HUES48 (cell line): ENCODE results near the gene GRPEL2.

Experiments used
- H3K27ac ChIP-seq: one replicate; pipeline ENCODE4 v1.7.0; 2013; ENCODE audit warnings: low read depth, low read length, inconsistent platforms
- H3K27me3 ChIP-seq: 2 replicates; pipeline ENCODE4 v1.6.1; 2013; ENCODE audit warnings: mild to moderate bottlenecking, low read length; ENCODE audit not compliant: control insufficient read depth, insufficient read depth
- H3K36me3 ChIP-seq: 2 replicates; pipeline ENCODE4 v1.6.1; 2013; ENCODE audit warnings: low read length; ENCODE audit not compliant: control insufficient read depth, insufficient read depth
- H3K4me1 ChIP-seq: 2 replicates; pipeline ENCODE4 v1.6.1; 2013; ENCODE audit warnings: mild to moderate bottlenecking, low read length; ENCODE audit not compliant: control insufficient read depth, insufficient read depth
- H3K4me3 ChIP-seq: 2 replicates; pipeline ENCODE4 v1.5.1; 2013; ENCODE audit warnings: mild to moderate bottlenecking, low read depth, low read length
- H3K9ac ChIP-seq: 2 replicates; pipeline ENCODE4 v1.6.1; 2013; ENCODE audit warnings: mild to moderate bottlenecking, low read depth, low read length, moderate library complexity
- H3K9me3 ChIP-seq: 2 replicates; pipeline ENCODE4 v1.6.1; 2013; ENCODE audit warnings: low read length; ENCODE audit not compliant: control insufficient read depth, insufficient read depth

The GRPEL2 gene, protein sequence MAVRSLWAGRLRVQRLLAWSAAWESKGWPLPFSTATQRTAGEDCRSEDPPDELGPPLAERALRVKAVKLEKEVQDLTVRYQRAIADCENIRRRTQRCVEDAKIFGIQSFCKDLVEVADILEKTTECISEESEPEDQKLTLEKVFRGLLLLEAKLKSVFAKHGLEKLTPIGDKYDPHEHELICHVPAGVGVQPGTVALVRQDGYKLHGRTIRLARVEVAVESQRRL

DNA sequence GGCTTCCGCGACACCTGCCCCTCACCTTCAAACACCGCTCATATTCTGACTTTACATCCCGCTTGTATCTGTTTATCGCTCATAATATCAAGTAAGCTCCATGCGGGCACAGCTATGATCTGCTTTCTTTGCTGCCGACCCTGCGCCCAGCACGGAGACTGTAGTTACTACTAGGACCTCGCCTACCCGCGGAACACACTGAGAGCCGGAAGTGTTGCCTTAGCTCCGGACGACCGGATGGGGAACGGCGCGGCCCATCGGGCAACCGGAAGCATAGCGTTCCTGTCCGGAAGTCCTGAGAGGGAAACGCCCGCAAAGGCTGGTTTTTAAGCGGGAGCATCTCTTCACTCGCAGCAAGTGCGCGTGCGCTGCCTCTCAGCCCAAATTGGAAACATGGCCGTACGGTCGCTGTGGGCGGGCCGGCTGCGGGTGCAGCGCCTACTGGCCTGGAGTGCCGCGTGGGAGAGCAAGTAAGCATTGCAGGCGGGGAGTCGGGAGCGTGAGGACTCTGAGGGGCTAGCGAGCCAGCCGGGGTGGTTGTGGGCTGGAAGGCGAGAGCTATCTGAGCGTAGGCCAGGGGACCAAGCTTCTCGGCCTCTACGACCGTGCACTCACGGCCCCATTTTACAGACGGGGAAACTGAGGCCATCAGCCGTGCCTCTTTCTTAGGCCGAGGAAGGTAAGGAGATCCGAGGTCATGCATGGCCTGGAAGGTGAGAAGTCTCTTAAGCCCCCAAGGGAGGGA lies at the start of gene GRPEL2:
Gene GRPEL2 (plus strand): TSS at position 353 of the 745 bp plus-strand sequence. CDS start 41 bp downstream, at position 394.
- Histone ChIP-seq H3K4me3 (peak within 1 kb of the TSS; percentile 99), H3K36me3 (peaks cover 34% of the 10 kb centered on the region), H3K9me3 (no peaks in the 10 kb centered on the region), H3K9ac (peak within 1 kb of the TSS; percentile 94), H3K4me1 (no peaks in the 10 kb centered on the region), H3K27me3 (no peaks in the 10 kb centered on the region), H3K27ac (peak within 1 kb of the TSS; percentile 87)

DNA sequence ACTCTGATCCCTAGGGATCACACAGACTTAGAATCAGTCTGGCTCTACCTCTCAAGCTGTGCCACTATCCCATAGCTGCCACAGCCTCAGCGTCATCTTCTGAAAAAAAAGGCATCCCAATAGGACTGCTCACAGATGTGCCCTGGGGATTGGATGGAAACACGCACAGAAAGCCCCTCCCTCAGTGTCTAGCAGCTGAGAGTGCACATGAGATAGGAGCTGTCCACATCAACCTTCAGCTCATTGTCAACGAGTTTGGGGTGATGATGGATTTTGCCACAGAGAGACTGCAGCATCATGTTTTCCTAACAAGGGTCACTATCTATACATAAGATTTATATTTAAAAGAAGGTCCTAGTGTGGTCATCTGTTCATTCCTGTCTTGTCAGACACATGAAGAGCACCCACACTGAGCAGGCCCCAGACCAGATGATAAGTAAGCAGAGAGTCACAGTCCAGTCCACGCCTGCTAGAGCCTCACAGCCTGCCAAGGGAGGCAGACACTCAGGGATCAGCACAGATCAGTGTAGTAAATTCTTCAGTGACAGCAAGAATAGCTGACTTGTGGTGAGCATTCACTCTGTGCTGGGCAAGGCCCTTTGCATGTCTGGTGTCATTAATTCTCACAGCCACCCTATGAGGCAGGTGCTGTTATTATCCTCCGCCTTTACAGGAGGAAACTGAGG lies 47.8 kb upstream of the GRPEL2 start:
- Histone ChIP-seq H3K27me3 (no peaks in the 10 kb centered on the region), H3K9me3 (no peaks in the 10 kb centered on the region), H3K4me3 (no peak overlapping the region), H3K27ac (no peak overlapping the region), H3K36me3 (no peaks in the 10 kb centered on the region), H3K4me1 (peaks cover 5% of the 10 kb centered on the region; the same call in 1 of the 2 replicates), H3K9ac (no peak overlapping the region)

DNA sequence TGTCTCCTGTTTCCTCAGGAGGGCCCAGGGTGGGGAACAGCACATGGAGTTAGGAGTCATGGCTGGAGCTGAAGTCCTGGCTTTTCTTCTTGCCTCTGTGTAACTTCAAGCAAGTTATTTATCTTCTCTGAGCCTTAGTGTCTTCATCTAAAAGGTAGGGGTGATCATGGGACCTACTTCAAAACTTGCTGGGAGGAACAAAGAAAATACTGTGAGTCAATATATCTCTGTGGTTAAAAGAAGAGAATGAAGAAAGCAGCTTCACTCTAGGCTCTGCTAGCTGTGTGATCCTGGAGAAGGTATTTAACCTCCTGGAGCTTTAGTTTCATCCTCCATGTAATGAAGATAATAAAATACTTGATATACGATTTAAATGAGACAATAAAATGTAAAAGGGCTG lies 47.1 kb upstream of the GRPEL2 start:
- Histone ChIP-seq H3K9ac (no peak overlapping the region), H3K27me3 (no peaks in the 10 kb centered on the region), H3K4me3 (no peak overlapping the region), H3K4me1 (peaks cover 5% of the 10 kb centered on the region; the same call in 1 of the 2 replicates), H3K9me3 (no peaks in the 10 kb centered on the region), H3K36me3 (no peaks in the 10 kb centered on the region), H3K27ac (no peak overlapping the region)

DNA sequence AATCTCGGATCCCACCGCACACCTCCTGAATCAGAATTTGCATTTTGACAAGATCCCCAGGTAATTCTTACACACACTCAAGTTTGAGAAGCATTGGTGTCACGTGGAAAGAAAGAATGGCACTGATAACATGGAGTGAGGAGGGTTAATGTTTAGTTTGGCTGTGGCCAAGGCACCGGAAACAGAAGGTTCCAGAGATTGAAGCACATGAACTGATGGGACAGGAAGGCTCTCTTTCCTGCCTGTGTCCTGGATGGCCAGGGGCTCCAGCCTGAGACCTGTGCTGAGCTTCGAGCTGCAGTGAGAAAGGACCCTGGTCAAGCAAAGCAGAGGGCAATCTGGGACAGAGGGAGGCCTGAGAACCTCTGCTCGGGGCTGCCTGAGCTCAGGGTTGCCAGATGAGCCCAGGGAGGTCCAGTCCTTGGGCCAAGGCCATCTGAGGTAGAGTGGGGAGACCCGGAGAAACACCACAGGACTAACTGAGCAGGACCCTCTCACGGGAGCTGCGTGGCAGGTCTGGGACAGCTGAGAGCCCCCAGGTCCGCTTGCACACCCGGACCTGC lies 46.4 kb upstream of the GRPEL2 start:
- H3K36me3 ChIP-seq: no peaks in the 10 kb centered on the region
- H3K4me3 ChIP-seq: no peak overlapping the region
- H3K4me1 ChIP-seq: peaks cover 5% of the 10 kb centered on the region; the same call in 1 of the 2 replicates
- no peak overlapping the region for H3K9ac ChIP-seq
- no peaks in the 10 kb centered on the region for H3K27me3 ChIP-seq
- H3K27ac ChIP-seq: no peak overlapping the region
- no peaks in the 10 kb centered on the region for H3K9me3 ChIP-seq

DNA sequence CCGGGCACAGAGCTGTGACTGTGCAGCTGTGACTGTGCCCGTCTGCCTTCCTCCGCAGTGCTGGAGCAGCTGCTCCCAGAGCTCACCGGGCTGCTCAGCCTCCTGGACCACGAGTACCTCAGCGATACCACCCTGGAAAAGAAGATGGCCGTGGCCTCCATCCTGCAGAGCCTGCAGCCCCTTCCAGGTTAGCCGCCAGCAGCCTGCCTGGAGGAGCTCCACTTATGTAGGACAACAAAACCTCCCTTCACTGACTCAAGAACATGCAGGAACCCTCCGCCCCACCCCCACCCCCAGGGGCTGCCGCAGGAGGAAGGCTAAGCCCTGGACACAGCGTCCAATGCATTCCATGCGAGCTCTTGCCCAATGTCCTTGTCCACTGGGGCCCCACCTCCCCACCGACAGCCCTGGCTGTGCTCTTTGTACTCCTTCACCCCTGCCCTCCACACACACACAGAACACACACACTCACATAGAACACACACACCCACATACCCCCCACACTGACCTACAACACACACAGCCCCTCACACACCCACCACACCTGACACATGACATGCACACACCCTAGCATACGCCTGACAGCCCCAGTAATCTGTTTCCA lies 45.7 kb upstream of the GRPEL2 start:
- no peaks in the 10 kb centered on the region for H3K27me3 ChIP-seq
- no peaks in the 10 kb centered on the region for H3K9me3 ChIP-seq
- H3K4me1 ChIP-seq: peaks cover 5% of the 10 kb centered on the region; the same call in 1 of the 2 replicates
- H3K4me3 ChIP-seq: no peak overlapping the region
- H3K27ac ChIP-seq: no peak overlapping the region
- no peak overlapping the region for H3K9ac ChIP-seq
- H3K36me3 ChIP-seq: no peaks in the 10 kb centered on the region

DNA sequence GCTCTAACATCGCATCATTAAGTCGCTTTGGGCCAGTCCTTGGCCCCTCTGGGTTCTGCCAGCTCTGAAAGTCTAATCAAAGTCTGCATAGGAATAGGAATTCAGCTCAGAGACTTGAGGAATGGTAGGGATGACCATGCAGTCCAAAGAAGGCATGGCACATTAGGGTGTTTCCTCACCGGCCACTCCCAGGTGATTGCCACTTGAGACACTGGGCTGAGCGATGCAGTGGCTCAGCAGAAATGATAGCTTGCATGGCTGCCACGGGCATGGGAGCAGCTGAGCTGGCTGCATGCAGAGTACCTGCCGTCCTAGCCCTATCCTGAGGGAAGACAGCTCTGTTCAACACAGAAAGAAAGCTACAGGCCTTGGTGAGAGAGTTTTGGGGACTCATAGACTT lies 44.9 kb upstream of the GRPEL2 start:
- H3K27ac ChIP-seq: no peak overlapping the region
- H3K27me3 ChIP-seq: no peaks in the 10 kb centered on the region
- H3K4me3 ChIP-seq: no peak overlapping the region
- H3K4me1 ChIP-seq: no peaks in the 10 kb centered on the region
- no peaks in the 10 kb centered on the region for H3K36me3 ChIP-seq
- H3K9me3 ChIP-seq: no peaks in the 10 kb centered on the region
- H3K9ac ChIP-seq: no peak overlapping the region

DNA sequence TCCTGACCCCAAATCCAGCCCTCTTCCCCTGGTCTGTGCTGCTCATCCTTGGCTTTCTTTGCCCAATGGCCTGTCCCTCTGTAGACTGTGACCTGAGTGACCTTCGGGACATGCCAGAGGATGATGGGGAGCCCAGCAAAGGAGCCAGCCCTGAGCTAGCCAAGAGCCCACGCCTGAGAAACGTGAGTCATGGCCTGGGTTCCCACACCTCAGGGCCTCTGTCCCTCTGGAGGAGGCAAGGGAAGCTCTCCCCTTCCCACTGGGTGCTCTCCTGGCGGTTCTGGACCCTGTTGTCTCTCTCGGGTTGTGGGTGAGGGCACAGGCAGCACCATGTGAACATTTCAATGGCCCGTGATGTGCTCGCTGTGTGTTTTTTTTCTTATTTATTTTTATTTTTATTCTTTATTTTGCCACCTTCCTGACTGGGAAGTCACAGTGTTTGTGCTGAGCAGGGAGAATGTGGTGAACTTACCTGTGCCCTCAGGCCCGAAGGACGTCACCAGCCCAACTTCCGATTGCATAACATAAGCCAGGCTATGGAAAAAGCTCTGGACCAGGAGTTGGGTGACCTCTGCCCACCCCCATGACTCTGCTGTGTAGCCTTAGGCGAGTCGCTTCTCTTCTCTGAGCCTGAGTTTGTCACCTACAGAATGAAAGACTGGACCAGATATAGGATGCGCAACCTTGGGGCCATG lies 44.1 kb upstream of the GRPEL2 start:
- Histone ChIP-seq H3K4me3 (no peak overlapping the region), H3K9me3 (no peaks in the 10 kb centered on the region), H3K4me1 (no peaks in the 10 kb centered on the region), H3K27me3 (no peaks in the 10 kb centered on the region), H3K27ac (no peak overlapping the region), H3K9ac (no peak overlapping the region), H3K36me3 (no peaks in the 10 kb centered on the region)

DNA sequence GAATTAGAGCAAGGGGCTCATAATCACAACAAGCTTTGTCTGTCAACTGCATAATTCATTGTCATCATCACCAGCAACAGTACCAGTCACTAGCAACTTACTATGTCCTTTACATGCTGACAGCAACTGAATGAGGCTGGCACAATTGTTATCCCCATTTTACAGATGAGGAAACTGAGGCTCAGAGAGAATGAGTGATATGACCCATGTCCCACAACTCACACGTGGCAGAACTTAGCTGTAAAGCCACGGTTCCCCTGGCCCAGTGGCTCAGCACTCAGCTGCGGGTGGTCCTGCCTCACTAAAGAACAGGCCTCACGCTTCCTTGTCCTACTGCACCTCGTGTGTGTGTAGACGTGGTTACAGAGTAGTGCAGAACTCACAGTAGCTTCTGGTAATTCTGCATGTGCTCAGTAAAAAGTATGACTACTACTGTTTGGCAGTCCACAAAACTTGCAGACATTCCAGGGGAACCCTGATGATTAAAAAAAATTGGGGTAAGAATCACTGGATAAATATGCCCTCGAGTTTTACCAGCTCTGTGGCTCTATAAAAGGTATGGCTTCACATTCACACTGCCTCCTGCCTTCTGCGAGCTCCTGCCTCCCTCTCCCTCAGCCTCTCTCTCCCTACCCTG lies 43.4 kb upstream of the GRPEL2 start:
- no peak overlapping the region for H3K4me3 ChIP-seq
- no peaks in the 10 kb centered on the region for H3K9me3 ChIP-seq
- no peaks in the 10 kb centered on the region for H3K4me1 ChIP-seq

DNA sequence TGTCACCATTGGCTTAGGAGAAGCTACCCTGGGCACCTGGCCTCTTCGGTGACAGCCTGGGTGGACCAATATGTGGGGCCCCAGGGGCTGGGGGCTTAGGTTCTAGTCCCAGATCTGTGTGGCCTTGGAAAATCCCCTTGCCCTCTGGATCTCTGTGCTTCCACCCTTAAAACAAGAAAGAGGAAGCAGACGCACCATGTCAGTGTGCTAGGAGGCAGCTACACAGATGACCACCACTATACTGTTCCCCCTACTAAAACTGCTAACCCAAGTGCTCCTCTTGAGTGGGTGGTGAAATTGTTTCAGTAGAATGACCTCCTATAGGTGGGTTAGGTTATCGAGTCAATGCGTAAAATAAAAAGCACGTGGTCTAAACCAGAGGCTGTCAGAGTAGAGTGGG lies 42.7 kb upstream of the GRPEL2 start:
- H3K27ac ChIP-seq: no peak overlapping the region

More for the DNA sequence above, 43.4 kb upstream of the GRPEL2 start:
- H3K27ac ChIP-seq: no peak overlapping the region
- H3K27me3 ChIP-seq: no peaks in the 10 kb centered on the region
- no peaks in the 10 kb centered on the region for H3K36me3 ChIP-seq
- no peak overlapping the region for H3K9ac ChIP-seq

DNA sequence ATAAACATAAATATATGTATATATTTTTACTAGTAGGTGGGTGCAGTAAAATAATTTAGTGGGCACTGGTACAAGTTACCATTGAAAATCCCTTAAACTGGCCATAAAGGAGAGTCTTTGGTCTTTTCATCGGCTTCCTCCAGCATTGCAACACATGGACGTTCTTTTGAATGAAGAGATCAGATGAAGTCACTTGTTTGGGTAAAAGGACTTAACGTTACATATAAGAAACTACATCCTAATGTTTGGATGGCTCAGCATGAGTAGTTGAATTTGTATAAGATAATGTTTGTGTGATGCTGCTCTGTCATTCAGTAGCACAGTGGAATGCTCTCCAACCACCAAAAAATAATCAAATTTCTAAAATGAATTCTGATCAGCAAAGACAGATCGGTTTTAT lies 42.1 kb upstream of the GRPEL2 start:
- H3K4me1 ChIP-seq: no peaks in the 10 kb centered on the region
- H3K27me3 ChIP-seq: no peaks in the 10 kb centered on the region

More for the DNA sequence above, 42.7 kb upstream of the GRPEL2 start:
- H3K9ac ChIP-seq: no peak overlapping the region
- H3K9me3 ChIP-seq: no peaks in the 10 kb centered on the region
- H3K4me3 ChIP-seq: no peak overlapping the region
- no peaks in the 10 kb centered on the region for H3K27me3 ChIP-seq
- no peaks in the 10 kb centered on the region for H3K4me1 ChIP-seq
- no peaks in the 10 kb centered on the region for H3K36me3 ChIP-seq

More for the DNA sequence above, 42.1 kb upstream of the GRPEL2 start:
- Histone ChIP-seq H3K36me3 (no peaks in the 10 kb centered on the region), H3K27ac (no peak overlapping the region), H3K9me3 (no peaks in the 10 kb centered on the region), H3K9ac (no peak overlapping the region), H3K4me3 (no peak overlapping the region)
